Measurements from ENCODE around the gene DNAJC25. TPM values are rescaled to one million over a fixed set of nuclear protein-coding genes. Genes with fewer than 3 reads are reported as not detected.

Gene DNAJC25
- polyA plus RNA-seq, 3 donors: 1.1 to 6.0 (median 1.6) TPM

GRCh38 chr9:111610149-111610548, 21.0 kb upstream of the DNAJC25 start:
- H3K27me3 Mint-ChIP-seq (ENCODE audit: low read depth in 3 of 3): peaks cover 9 to 45% (median 12%) of the 10 kb centered on the region in 3 donors
- H3K27ac ChIP-seq (ENCODE audit: low read depth in 1 of 2, low read length in 2 of 2): no peak overlapping the region
- intact Hi-C loops (cut with micrococcal nuclease): no loop called here

GRCh38 chr9:111610845-111611244, 20.3 kb upstream of the DNAJC25 start:
- H3K27me3 Mint-ChIP-seq (ENCODE audit: low read depth in 3 of 3): peaks cover 9 to 41% (median 14%) of the 10 kb centered on the region in 3 donors

More at GRCh38 chr9:111610149-111610548, 21.0 kb upstream of the DNAJC25 start:
- no peaks in the 10 kb centered on the region for H3K36me3 Mint-ChIP-seq
- H3K36me3 ChIP-seq (replicated peaks in 1 of 2; ENCODE audit: control insufficient read depth in 1 of 2, insufficient read depth in 2 of 2, low read length in 2 of 2): no peaks in the 10 kb centered on the region
- no peaks in the 10 kb centered on the region for H4K20me1 ChIP-seq (ENCODE audit: insufficient read depth, low read length)
- TF ChIP-seq CTCF (IDR thresholded peaks at IDR 0.05): no peak
- no peaks in the 10 kb centered on the region for H3K79me2 ChIP-seq (ENCODE audit: insufficient read depth, low read length)
- no peak overlapping the region for H3K4me3 ChIP-seq (replicated peaks in 1 of 3; ENCODE audit: low read depth in 2 of 3, low read length in 3 of 3)
- H3K4me1 Mint-ChIP-seq: no peaks in the 10 kb centered on the region
- H2AFZ ChIP-seq (ENCODE audit: insufficient read depth, low read depth, low read length, poor library complexity, severe bottlenecking): no peak overlapping the region
- no peaks in the 10 kb centered on the region for H3K27me3 ChIP-seq (ENCODE audit: control insufficient read depth in 2 of 2, insufficient read depth in 2 of 2, low read length in 2 of 2)
- H3K27ac Mint-ChIP-seq: no peak overlapping the region
- no peaks in the 10 kb centered on the region for H3K4me1 ChIP-seq (ENCODE audit: control insufficient read depth in 1 of 2, insufficient read depth in 2 of 2, low read length in 2 of 2)
- 76% methylated on average over 4 of the region's 5 CpGs for WGBS (ENCODE audit: insufficient coverage)
- H3K9ac ChIP-seq (ENCODE audit: insufficient read depth, low read length, poor library complexity, severe bottlenecking): no peak overlapping the region
- no peak overlapping the region for H3K4me2 ChIP-seq (replicated peaks; ENCODE audit: extremely low read depth, low read length, poor library complexity, severe bottlenecking)
- H3K9me3 ChIP-seq (replicated peaks in 1 of 2; ENCODE audit: control insufficient read depth in 1 of 2, insufficient read depth in 1 of 2, low read length in 2 of 2): no peaks in the 10 kb centered on the region
- H3K9me3 Mint-ChIP-seq: no peaks in the 10 kb centered on the region
- DNase-seq: no peak
- H3K4me3 Mint-ChIP-seq: no peak overlapping the region

More at GRCh38 chr9:111610845-111611244, 20.3 kb upstream of the DNAJC25 start:
- Histone ChIP-seq H3K4me1 (ENCODE audit: control insufficient read depth in 1 of 2, insufficient read depth in 2 of 2, low read length in 2 of 2) (no peaks in the 10 kb centered on the region), H3K4me3 (replicated peaks in 1 of 3; ENCODE audit: low read depth in 2 of 3, low read length in 3 of 3) (no peak overlapping the region), H3K9ac (ENCODE audit: insufficient read depth, low read length, poor library complexity, severe bottlenecking) (no peak overlapping the region), H3K79me2 (ENCODE audit: insufficient read depth, low read length) (no peaks in the 10 kb centered on the region), H2AFZ (ENCODE audit: insufficient read depth, low read depth, low read length, poor library complexity, severe bottlenecking) (no peak overlapping the region), H3K27ac (ENCODE audit: low read depth in 1 of 2, low read length in 2 of 2) (no peak overlapping the region), H3K4me2 (replicated peaks; ENCODE audit: extremely low read depth, low read length, poor library complexity, severe bottlenecking) (no peak overlapping the region), H3K27me3 (ENCODE audit: control insufficient read depth in 2 of 2, insufficient read depth in 2 of 2, low read length in 2 of 2) (no peaks in the 10 kb centered on the region), H3K36me3 (replicated peaks in 1 of 2; ENCODE audit: control insufficient read depth in 1 of 2, insufficient read depth in 2 of 2, low read length in 2 of 2) (no peaks in the 10 kb centered on the region), H4K20me1 (ENCODE audit: insufficient read depth, low read length) (no peaks in the 10 kb centered on the region), H3K9me3 (replicated peaks in 1 of 2; ENCODE audit: control insufficient read depth in 1 of 2, insufficient read depth in 1 of 2, low read length in 2 of 2) (no peaks in the 10 kb centered on the region)
- no peaks in the 10 kb centered on the region for H3K4me1 Mint-ChIP-seq
- TF ChIP-seq CTCF (IDR thresholded peaks at IDR 0.05): no peak
- DNase-seq: no peak
- no peaks in the 10 kb centered on the region for H3K36me3 Mint-ChIP-seq
- no peak overlapping the region for H3K4me3 Mint-ChIP-seq
- H3K9me3 Mint-ChIP-seq: no peaks in the 10 kb centered on the region
- no peak overlapping the region for H3K27ac Mint-ChIP-seq
- WGBS (ENCODE audit: insufficient coverage): 86% methylated on average over 7 of the region's 7 CpGs
- intact Hi-C loops (cut with micrococcal nuclease): no loop called here

Data from CD14-positive monocyte (primary cell).